Stimulated activated CD8-positive, alpha-beta memory T cell treated with anti-CD3 and anti-CD28 coated beads, Interleukin-2, amount 100 ng/mL, for 1 hour (primary cell): ENCODE measurements around the gene ADGRG4.

ENCODE experiments used
- DNase-seq, 2 donors: peaks; one replicate each; pipeline ENCODE4 v3.0.0-alpha.2; 2020; ENCODE audit warnings: low read depth in 2 of 2

ADGRG4 gene

GRCh38 chrX:136304493-136304892, 3.7 kb downstream of the ADGRG4 start:
- DNase-seq = no peak

GRCh38 chrX:136306182-136306581, 5.4 kb downstream of the ADGRG4 start:
- DNase-seq = no peak

- DNase-seq = no peak
Observed at GRCh38 chrX:136307471-136307870, 6.7 kb downstream of the ADGRG4 start.

- no peak for DNase-seq
Observed at GRCh38 chrX:136310411-136310810, 9.6 kb downstream of the ADGRG4 start.

GRCh38 chrX:136318156-136318555, 17.4 kb downstream of the ADGRG4 start:
- no peak for DNase-seq

- no peak for DNase-seq
Observed at GRCh38 chrX:136318895-136319597, 18.3 kb downstream of the ADGRG4 start.

- DNase-seq = no peak
Observed at GRCh38 chrX:136319600-136319999, 18.8 kb downstream of the ADGRG4 start.

GRCh38 chrX:136321532-136321931, 20.8 kb downstream of the ADGRG4 start:
- no peak for DNase-seq

GRCh38 chrX:136322064-136322463, 21.3 kb downstream of the ADGRG4 start:
- no peak for DNase-seq

- DNase-seq = no peak
Observed at GRCh38 chrX:136325377-136325776, 24.6 kb downstream of the ADGRG4 start.

GRCh38 chrX:136328933-136329332, 28.2 kb downstream of the ADGRG4 start:
- no peak for DNase-seq

GRCh38 chrX:136336623-136337022, 35.9 kb downstream of the ADGRG4 start:
- no peak for DNase-seq

- no peak for DNase-seq
Observed at GRCh38 chrX:136339702-136340101, 38.9 kb downstream of the ADGRG4 start.

GRCh38 chrX:136344320-136344719, 43.6 kb downstream of the ADGRG4 start:
- no peak for DNase-seq

GRCh38 chrX:136346506-136346905, 45.7 kb downstream of the ADGRG4 start:
- DNase-seq = no peak

GRCh38 chrX:136347706-136348105, 46.9 kb downstream of the ADGRG4 start:
- no peak for DNase-seq

GRCh38 chrX:136353526-136354093, 52.8 kb downstream of the ADGRG4 start:
- DNase-seq = no peak

- no peak for DNase-seq
Observed at GRCh38 chrX:136354201-136354600, 53.4 kb downstream of the ADGRG4 start.

GRCh38 chrX:136369377-136369776, 68.6 kb downstream of the ADGRG4 start:
- no peak for DNase-seq

GRCh38 chrX:136376713-136377112, 76.0 kb downstream of the ADGRG4 start:
- DNase-seq = no peak

GRCh38 chrX:136380010-136380769, 79.4 kb downstream of the ADGRG4 start:
- no peak for DNase-seq

GRCh38 chrX:136386173-136386572, 85.4 kb downstream of the ADGRG4 start:
- DNase-seq = no peak

- no peak for DNase-seq
Observed at GRCh38 chrX:136386826-136387225, 86.1 kb downstream of the ADGRG4 start.
